ENCODE results near the gene LHFPL4.
"Not testable (repeated sequence)": the region's sequence is repeated elsewhere in the genome, so short reads cannot be mapped to it uniquely, and the experiment has no call there.

Gene LHFPL4
- 0 reads per million in 2 donors for total RNA-seq

- no peak for DNase-seq
These were observed at the start of gene LHFPL4 for GRCh38 chr3:9553021-9553947. TSS of gene LHFPL4 (minus strand) at chr3:9553822. CDS start at chr3:9552679, 1,143 bp downstream.

GRCh38 chr3:9602620-9603019, 49.0 kb upstream of the LHFPL4 start:
- DNase-seq, result no peak

- not testable (repeated sequence) for DNase-seq
These were observed 47.5 kb upstream of the LHFPL4 start for GRCh38 chr3:9601006-9601581.

- DNase-seq, result no peak
These were observed 47.0 kb upstream of the LHFPL4 start for GRCh38 chr3:9600597-9600996.

DNA sequence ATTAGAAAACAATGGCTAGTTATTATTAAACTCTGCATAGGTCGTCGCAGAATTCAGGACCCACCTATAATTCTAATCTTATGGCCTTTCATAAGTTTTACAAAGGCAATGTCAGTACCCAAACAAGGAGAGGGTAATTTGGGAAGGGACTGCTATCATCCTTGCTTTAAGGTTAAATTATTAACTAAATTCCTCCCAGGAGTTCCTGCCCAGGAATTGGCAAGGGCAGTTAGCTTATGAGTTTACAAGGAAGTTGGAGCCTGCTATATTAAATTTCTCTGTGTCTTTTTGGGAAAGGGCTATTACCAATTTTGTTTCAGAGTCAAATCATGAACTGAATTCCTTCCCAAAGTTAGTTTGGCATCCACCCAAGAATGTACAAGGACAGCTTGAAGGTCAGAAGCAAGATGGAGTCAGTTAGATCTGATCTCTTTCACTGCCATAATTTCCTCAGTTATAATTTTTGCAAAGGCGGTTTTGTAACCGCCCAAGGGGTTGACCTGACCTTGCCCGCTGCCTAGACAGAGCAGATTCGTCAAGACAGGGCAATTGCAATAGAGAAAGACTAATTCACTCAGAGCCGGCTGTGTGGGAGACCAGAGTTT, 45.3 kb upstream of the LHFPL4 start:
- no peak for DNase-seq

DNA sequence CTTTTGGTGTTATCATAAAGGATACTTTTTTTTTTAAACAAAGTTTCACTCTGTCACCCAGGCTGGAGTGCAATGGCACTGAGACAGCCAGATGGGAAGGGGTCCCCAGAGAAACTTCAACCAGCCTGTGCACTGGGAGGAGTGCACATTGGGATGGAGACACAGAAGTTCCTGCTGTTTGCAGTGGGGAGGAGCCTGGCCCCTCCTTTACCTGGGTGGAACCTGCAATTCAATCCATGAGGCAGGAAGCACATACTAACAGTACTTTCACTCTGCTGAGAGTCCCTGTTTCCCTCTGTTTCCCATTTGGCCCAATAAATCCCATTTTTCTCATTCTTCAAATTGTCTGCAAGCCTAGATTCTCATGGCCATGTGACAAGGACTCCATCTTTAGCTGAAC, 42.3 kb upstream of the LHFPL4 start:
- DNase-seq, result no peak

DNA sequence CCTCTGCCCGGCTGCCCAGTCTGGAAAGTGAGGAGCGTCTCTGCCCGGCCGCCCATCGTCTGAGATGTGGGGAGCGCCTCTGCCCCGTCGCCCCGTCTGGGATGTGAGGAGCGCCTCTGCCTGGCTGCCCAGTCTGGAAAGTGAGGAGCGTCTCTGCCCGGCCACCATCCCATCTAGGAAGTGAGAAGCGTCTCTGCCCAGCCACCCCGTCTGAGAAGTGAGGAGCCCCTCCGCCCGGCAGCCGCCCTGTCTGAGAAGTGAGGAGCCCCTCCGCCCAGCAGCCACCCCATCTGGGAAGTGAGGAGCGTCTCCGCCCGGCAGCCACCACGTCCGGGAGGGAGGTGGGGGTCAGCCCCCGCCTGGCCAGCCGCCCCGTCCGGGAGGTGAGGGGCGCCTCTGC, 38.2 kb upstream of the LHFPL4 start:
- not testable (repeated sequence) for DNase-seq

GRCh38 chr3:9590282-9590791, 36.7 kb upstream of the LHFPL4 start:
- no peak for DNase-seq

- DNase-seq, result no peak
These were observed 30.2 kb upstream of the LHFPL4 start for GRCh38 chr3:9583792-9584191.

DNA sequence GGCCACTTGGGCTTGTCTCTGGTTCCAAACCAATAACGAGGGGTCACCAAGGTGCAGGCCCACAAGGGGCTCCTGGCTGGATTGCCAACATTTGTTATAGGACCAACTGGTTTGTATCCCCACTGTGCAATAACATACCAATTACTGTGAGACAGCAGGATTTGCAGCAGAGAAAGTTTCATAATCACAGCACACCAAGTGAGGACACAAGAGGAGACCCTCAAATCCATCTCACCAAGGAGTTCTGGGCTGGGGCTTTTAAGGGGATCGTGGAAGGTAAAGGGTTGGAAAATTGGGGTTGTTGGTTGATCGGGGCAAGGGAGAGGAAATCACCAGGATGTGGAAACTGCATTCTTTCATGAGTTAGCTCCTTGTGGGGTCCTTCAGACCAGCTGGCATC, 29.7 kb upstream of the LHFPL4 start:
- no peak for DNase-seq

DNA sequence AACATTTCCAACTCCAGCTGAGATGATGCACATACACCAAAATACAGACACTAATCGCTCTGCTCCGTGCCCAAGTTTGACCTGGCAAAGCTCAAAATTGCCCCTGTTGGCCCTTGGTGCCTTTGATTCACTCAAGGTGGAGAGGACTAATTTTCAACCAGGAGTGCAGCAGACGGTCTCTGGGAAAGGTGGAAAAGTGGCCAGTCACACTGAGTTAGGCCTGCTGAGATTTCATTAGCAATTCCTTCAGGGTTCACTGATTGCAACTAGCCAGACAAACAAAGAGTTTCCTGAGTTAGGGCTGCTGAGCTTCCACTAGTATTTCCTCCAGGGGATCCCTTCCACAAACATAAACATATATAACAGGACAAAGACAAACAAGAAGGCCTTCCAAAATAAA, 28.7 kb upstream of the LHFPL4 start:
- DNase-seq, result no peak

GRCh38 chr3:9581742-9582141, 28.1 kb upstream of the LHFPL4 start:
- no peak for DNase-seq

DNA sequence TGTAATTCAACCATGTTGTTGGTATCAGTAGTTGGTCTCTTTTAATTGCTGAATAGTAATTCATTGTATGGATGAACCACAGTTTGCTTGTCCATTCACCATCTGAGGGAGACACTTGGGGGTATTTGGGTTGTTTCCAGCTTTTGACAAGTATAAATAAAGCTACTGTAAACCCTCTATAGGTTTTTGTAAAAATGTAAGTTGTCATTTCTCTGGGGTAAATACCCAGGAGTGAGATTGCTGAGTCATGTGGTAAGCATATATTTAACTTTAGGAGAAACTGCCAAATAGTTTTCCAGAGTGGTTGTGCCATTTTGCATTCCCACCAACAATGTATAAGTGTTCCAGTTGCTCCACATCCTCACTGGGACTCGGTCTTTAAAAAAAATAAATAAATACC, 15.4 kb upstream of the LHFPL4 start:
- no peak for DNase-seq

DNA sequence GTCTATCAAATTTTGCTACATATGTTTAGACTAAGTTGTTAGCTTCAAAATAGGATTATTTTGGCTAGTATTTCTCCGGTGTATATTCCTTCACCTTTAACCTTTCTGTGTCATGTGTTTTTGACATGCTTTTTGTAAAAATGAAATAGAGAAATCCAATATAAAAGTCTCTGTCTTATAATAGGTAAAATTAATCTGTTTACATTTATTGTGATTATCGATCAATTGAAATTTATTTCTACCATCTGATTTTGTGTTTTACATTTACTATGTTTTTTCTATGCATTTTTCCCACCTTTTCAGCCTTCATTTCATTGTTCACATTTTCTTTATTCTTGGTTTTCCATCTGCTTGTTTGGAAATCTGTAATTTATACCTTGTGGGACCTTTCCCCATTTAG, 11.7 kb upstream of the LHFPL4 start:
- no peak for DNase-seq

DNA sequence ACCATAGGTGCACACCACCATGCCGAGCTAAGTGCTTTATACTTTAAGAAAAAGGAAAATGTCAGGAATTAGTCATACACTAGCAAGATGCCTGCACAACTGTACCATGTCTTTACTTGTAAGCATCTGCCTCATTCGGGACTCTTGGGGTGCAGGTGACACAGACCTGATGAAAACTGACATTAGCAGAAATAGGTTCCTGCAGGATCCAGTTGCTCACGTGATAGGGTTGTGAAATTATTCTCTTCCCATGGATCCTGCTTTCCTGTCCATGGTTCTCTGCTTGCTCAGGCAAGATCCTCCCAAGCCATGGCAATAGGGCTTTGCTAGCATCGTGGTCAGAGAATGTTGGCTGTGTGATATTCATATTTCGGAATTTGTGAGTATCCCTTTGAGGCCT, 10.2 kb upstream of the LHFPL4 start:
- DNase-seq, result no peak

GRCh38 chr3:9560056-9560455, 6.4 kb upstream of the LHFPL4 start:
- DNase-seq, result not testable (repeated sequence)

DNA sequence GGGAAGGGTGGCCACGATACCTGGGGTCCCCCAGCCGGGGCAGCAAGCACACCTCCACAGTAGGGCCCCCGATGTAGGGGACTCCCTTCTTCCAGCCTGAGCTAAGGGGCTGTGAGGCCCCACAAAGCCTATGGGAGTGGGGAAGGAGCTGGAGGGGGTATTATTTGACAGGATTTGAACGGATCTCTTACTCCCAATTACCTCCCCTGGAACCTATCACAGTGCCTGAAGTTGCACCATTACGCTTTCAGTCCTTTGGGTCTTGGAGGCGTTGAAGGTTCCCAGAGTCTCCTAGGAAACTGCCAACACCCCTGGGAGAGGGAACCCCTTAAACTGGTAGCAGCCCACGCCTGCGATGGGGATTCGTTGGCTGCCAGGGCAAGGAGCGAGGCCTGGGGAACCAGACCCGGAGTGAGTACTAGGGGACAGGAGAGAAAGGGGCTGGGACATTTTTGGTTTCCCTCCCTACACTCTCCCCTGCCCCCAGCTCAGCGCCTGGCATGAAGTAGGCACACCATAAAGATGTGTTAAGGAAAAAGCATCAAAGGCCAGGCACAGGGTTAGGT, 409 bp upstream of the LHFPL4 start:
- no peak for DNase-seq

DNA sequence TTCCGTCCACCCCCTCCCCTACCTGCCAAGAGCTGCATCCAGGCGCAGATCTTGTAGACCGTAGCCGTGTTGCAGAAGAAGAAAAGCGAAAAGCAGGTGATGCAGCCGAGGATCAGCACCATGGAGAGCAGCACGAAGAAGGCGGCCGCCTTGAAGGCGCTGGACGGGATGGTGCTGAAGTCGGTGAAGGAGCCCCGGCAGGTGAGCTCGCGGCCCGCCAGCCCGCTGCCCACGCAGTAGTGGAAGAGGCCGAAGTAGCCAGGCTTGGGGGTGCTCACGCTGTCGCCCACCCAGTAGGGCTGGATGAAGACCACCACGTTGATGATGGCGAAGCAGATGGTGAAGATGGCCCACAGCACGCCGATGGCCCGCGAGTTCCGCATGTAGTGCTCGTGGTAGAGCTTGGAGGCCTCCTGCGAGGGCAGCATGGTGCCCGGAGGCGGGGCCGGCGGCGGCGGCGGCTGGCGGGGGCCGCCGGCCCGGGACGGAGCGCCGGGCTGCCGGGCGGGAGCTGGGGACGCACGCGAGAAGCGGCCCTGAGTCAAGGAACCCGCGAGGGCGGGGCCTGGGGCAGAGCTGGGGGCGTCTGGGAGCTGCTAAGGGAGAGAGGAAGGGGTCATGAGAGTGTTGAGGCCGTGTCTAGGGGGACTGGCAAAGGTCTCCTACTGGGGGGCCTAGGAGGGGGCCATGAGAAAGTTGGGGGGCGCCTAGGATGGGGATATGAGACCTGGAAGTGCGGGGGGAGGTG, 1.2 kb downstream of the LHFPL4 start:
- peak; percentile 9 for DNase-seq

DNA sequence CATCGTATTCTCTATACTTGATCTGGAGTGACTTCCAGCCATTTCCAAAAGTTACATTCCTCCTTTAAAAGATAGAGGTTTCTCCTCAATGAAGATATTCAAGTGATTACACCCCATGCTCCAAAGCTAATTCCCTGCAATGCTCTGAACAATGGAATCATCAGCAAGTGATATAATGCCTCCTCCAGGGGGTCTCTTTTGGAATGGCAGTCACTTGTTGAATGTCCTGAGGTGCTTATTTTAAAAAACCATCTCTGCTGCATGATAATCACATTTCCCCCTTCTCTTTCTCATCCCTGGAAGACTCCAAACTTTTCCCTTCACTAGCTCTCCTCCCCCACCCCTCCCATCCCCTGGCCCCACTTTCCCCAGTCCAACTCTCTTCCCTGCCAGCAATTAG, 2.6 kb downstream of the LHFPL4 start:
- no peak for DNase-seq

- DNase-seq, result no peak
These were observed 4.0 kb downstream of the LHFPL4 start for GRCh38 chr3:9549600-9549999.

DNA sequence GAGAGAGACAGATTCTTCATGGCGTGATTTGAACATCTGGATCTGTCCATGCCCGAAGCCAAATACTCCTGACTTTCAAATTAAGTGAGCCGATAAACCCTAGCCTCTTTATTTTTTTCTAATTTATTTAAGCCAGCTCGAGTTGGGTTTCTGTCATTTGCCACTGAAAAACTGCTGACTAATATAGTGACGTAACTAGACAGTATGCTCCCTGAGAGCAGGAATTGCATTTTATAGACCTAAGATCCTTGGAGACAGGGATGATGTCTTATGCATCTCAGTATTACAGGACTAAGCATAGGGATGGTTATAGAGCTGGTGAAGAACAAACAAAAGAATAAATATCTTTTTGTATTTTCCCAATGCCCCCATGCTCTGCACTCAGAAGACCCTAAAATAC, 4.6 kb downstream of the LHFPL4 start:
- no peak for DNase-seq

GRCh38 chr3:9542182-9542581, 11.4 kb downstream of the LHFPL4 start:
- no peak for DNase-seq

- no peak for DNase-seq
These were observed 17.4 kb downstream of the LHFPL4 start for GRCh38 chr3:9536212-9536611.

Data from T-helper 9 cell (primary cell).